NT2/D1 (cell line): Measurements from ENCODE around the gene BICD2.

Experiments
- DNase-seq: peaks from one replicate; pipeline ENCODE4 v3.0.0-alpha.2; 2011; ENCODE audit warnings: low read depth, low spot score
- H3K27me3 ChIP-seq: 2 replicates; pipeline ENCODE4 v1.6.0; 2011; ENCODE audit warnings: mild to moderate bottlenecking; ENCODE audit not compliant: insufficient read length, insufficient read depth
- H3K36me3 ChIP-seq: 2 replicates; pipeline ENCODE4 v1.6.1; 2011; ENCODE audit warnings: mild to moderate bottlenecking, low read length, mixed read lengths; ENCODE audit not compliant: insufficient read depth, insufficient read length
- H3K4me1 ChIP-seq: 2 replicates; pipeline ENCODE4 v1.5.1; 2011; ENCODE audit not compliant: insufficient read depth, insufficient read length
- H3K4me3 ChIP-seq: 2 replicates; pipeline ENCODE4 v1.5.1; 2011; ENCODE audit warnings: low read depth; ENCODE audit not compliant: insufficient read length
- H3K9ac ChIP-seq: 2 replicates; pipeline ENCODE4 v1.6.0; 2011; ENCODE audit warnings: low read depth; ENCODE audit not compliant: insufficient read length
- H3K9me3 ChIP-seq: 2 replicates; pipeline ENCODE4 v1.5.1; 2011; ENCODE audit warnings: mild to moderate bottlenecking, low read length; ENCODE audit not compliant: insufficient read depth
- SUZ12 ChIP-seq: IDR thresholded peaks from 2 replicates; pipeline ENCODE4 v1.6.1; 2011; ENCODE audit not compliant: insufficient read length, insufficient read depth; ENCODE audit errors: extremely low read depth
- YY1 ChIP-seq: IDR thresholded peaks from 2 replicates; pipeline ENCODE4 v1.6.1; 2011; ENCODE audit not compliant: insufficient read length, insufficient read depth
- ZNF274 ChIP-seq: IDR thresholded peaks from 2 replicates; pipeline ENCODE4 v1.6.1; 2011; ENCODE audit warnings: mild to moderate bottlenecking, low read depth, low read length

BICD2 gene

DNA sequence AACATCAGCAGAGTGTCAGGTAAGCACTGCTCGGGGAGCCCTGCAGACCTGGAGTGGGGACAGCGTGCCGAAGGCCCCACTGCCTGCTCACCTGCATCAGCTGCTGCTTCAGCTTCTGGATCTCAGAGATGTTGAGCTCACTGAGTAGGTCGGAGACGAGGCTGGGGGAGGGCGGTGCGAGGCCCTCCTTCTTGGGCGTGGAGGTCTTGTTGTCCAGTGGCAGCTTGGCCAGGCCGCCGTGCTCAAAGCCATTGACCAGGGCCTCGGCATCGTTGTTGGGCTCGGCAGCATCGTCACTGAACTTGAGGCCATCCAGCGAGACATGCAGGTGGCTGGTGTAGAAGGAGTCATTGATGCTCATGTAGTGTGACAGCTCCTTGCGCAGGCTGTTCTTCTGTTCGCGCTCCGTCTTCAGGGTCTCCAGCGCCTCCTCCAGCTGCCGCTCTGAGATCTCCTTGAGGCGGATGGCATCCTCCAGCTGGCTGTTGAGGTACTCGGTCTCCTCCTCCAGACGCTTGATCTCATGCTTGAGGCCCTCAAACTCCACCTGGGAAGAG is 44.3 kb downstream of the BICD2 start:
- TF ChIP-seq ZNF274, result no peak
- no peak for TF ChIP-seq SUZ12
- no peak for TF ChIP-seq YY1
- Histone ChIP-seq H3K4me3 (no peak overlapping the region), H3K4me1 (peaks cover 7% of the 10 kb centered on the region), H3K36me3 (peaks cover 96% of the 10 kb centered on the region), H3K9me3 (no peaks in the 10 kb centered on the region), H3K27me3 (no peaks in the 10 kb centered on the region), H3K9ac (no peak overlapping the region)
- no peak for DNase-seq

- Histone ChIP-seq H3K4me3 (no peak overlapping the region), H3K9me3 (no peaks in the 10 kb centered on the region), H3K4me1 (peaks cover 7% of the 10 kb centered on the region), H3K9ac (no peak overlapping the region), H3K27me3 (no peaks in the 10 kb centered on the region), H3K36me3 (peaks cover 97% of the 10 kb centered on the region)
- TF ChIP-seq ZNF274 (no peak), YY1 (no peak), SUZ12 (no peak)
- DNase-seq, result no peak
These were observed 45.5 kb downstream of the BICD2 start for GRCh38 chr9:92719028-92719647.

DNA sequence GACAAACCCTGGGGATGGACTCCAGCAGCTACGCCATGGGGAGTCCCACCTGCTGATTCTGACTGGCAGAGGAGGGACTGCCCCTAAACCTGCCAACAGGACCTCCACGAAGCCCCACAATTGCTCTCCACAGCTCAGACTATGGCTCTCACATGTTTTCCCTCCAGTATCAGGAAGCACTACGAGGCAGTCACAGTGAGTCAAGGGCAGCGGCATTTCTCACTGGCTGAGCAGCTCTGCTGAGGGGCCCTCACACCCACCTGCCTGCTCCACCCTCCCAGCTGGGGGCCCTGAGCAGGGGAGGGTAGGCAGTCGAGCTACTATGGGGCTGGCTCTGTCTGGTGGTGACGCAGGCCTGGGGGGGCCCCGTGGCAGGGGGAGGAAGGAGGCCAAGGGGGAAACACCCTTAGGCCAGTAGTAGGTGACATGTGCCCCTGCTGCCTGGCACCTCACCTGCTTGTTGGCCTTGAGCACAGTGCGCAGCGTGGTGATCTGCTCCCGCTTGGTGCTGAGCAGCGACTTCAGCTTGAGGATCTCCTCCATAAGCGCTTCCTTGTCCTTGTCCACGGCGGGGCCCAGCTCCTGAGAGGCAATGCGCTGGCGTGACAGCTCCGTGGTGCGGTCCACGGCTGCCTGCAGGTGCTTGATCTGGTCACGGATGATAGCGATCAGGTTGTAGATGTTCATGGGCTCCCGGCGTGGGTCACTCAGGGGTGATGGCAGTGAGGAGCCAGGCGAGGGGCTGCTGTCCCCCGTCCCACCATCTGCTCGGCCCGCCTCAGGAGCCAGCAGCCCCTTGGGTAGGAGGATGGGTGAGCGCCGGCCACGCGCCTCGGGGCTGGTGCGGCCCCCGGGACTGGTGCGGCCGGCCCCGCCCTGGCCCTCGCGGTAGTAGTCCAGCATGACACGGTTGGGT is 46.3 kb downstream of the BICD2 start:
- Histone ChIP-seq H3K4me3 (no peak overlapping the region), H3K9ac (no peak overlapping the region), H3K27me3 (no peaks in the 10 kb centered on the region), H3K4me1 (peaks cover 7% of the 10 kb centered on the region), H3K9me3 (no peaks in the 10 kb centered on the region), H3K36me3 (peaks cover 99% of the 10 kb centered on the region)
- DNase-seq, result no peak
- TF ChIP-seq ZNF274 (no peak), YY1 (no peak), SUZ12 (no peak)

GRCh38 chr9:92717201-92718085 is 47.2 kb downstream of the BICD2 start:
- H3K36me3 ChIP-seq, result peaks cover 99% of the 10 kb centered on the region

GRCh38 chr9:92716557-92716956 is 48.1 kb downstream of the BICD2 start:
- no peak for TF ChIP-seq YY1
- H3K9ac ChIP-seq, result peak overlapping the region; percentile 3
- H3K4me3 ChIP-seq, result no peak overlapping the region
- H3K9me3 ChIP-seq, result no peaks in the 10 kb centered on the region
- DNase-seq, result peak; percentile 42
- no peaks in the 10 kb centered on the region for H3K27me3 ChIP-seq
- peaks cover 99% of the 10 kb centered on the region for H3K36me3 ChIP-seq
- H3K4me1 ChIP-seq, result peaks cover 7% of the 10 kb centered on the region

More at GRCh38 chr9:92717201-92718085, 47.2 kb downstream of the BICD2 start:
- Histone ChIP-seq H3K9ac (no peak overlapping the region), H3K9me3 (no peaks in the 10 kb centered on the region), H3K4me1 (peaks cover 7% of the 10 kb centered on the region), H3K27me3 (no peaks in the 10 kb centered on the region), H3K4me3 (no peak overlapping the region)
- DNase-seq, result no peak
- TF ChIP-seq SUZ12 (no peak), YY1 (no peak), ZNF274 (no peak)

DNA sequence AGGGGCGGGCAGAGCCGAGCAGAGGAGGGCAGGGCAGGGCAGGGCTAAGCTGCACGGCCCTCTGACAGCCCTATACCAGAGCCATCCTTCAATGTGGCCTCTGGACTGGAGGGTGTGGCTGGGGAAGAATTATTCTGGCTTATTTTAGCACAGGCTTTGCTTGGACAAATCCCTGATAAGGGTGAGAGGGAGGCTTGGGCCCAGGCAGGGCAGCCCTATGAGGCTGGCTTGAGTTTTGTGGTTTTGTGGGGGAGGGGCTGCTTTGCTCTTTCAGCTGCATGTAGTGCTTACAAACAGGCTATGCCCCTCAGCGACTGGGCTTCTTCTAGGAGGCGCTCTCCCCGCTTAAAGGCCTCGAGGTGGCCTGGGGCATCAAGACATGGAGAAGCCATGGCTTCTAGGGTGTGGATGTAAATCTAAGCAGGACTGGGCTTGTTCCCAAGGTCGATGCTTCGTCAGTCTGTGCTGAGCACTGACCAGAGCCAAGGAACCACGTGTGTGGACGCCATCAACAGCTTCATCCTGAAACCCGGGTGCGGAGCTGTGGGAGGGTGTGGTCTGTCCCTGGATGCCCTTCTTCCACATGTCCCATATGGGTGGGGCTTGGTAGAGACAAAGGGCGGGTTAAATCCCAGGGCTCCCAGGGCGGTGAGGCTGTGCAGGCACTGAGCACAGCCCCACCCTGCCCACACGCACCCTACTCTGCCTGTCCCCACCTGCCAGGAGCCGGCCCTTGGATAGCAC is 49.0 kb downstream of the BICD2 start:
- TF ChIP-seq ZNF274 (no peak), YY1 (no peak), SUZ12 (no peak)
- Histone ChIP-seq H3K9ac (peak overlapping the region; percentile 44), H3K4me3 (no peak overlapping the region), H3K9me3 (no peaks in the 10 kb centered on the region), H3K27me3 (no peaks in the 10 kb centered on the region), H3K36me3 (peaks cover 100% of the 10 kb centered on the region), H3K4me1 (peaks cover 7% of the 10 kb centered on the region)
- peak; percentile 3 for DNase-seq
